ENCODE results near the gene FOXG1.

The FOXG1 gene

DNA sequence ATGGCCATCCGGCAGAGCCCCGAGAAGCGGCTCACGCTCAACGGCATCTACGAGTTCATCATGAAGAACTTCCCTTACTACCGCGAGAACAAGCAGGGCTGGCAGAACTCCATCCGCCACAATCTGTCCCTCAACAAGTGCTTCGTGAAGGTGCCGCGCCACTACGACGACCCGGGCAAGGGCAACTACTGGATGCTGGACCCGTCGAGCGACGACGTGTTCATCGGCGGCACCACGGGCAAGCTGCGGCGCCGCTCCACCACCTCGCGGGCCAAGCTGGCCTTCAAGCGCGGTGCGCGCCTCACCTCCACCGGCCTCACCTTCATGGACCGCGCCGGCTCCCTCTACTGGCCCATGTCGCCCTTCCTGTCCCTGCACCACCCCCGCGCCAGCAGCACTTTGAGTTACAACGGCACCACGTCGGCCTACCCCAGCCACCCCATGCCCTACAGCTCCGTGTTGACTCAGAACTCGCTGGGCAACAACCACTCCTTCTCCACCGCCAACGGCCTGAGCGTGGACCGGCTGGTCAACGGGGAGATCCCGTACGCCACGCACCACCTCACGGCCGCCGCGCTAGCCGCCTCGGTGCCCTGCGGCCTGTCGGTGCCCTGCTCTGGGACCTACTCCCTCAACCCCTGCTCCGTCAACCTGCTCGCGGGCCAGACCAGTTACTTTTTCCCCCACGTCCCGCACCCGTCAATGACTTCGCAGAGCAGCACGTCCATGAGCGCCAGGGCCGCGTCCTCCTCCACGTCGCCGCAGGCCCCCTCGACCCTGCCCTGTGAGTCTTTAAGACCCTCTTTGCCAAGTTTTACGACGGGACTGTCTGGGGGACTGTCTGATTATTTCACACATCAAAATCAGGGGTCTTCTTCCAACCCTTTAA, 1.5 kb downstream of the FOXG1 start:
- Histone ChIP-seq H3K27me3 (replicated peaks; ENCODE audit: control insufficient read depth, insufficient read depth, low read length, poor library complexity, severe bottlenecking) (peaks cover 30% of the 10 kb centered on the region), H3K4me3 (ENCODE audit: insufficient read depth, low read depth, low read length, poor library complexity, severe bottlenecking) (no peak overlapping the region), H3K27ac (ENCODE audit: insufficient read depth, low read length, poor library complexity, severe bottlenecking) (no peak overlapping the region), H3K9me3 (ENCODE audit: control insufficient read depth, low read length) (no peaks in the 10 kb centered on the region), H3K36me3 (ENCODE audit: control insufficient read depth, insufficient read depth, low read length) (no peaks in the 10 kb centered on the region), H3K4me1 (ENCODE audit: control insufficient read depth, insufficient read depth, low read length, poor library complexity, severe bottlenecking) (no peaks in the 10 kb centered on the region)
- DNase-seq, result no peak

- H3K4me3 ChIP-seq (ENCODE audit: insufficient read depth, low read depth, low read length, poor library complexity, severe bottlenecking), result no peak overlapping the region
- H3K27me3 ChIP-seq (replicated peaks; ENCODE audit: control insufficient read depth, insufficient read depth, low read length, poor library complexity, severe bottlenecking), result peaks cover 27% of the 10 kb centered on the region
- H3K36me3 ChIP-seq (ENCODE audit: control insufficient read depth, insufficient read depth, low read length), result no peaks in the 10 kb centered on the region
- no peak for DNase-seq
- H3K27ac ChIP-seq (ENCODE audit: insufficient read depth, low read length, poor library complexity, severe bottlenecking), result no peak overlapping the region
- H3K4me1 ChIP-seq (ENCODE audit: control insufficient read depth, insufficient read depth, low read length, poor library complexity, severe bottlenecking), result no peaks in the 10 kb centered on the region
- no peaks in the 10 kb centered on the region for H3K9me3 ChIP-seq (ENCODE audit: control insufficient read depth, low read length)
Observed at GRCh38 chr14:28769276-28769880, 2.8 kb downstream of the FOXG1 start.

- no peak for DNase-seq
- H3K4me3 ChIP-seq (ENCODE audit: insufficient read depth, low read depth, low read length, poor library complexity, severe bottlenecking), result no peak overlapping the region
- H3K36me3 ChIP-seq (ENCODE audit: control insufficient read depth, insufficient read depth, low read length), result no peaks in the 10 kb centered on the region
- H3K4me1 ChIP-seq (ENCODE audit: control insufficient read depth, insufficient read depth, low read length, poor library complexity, severe bottlenecking), result no peaks in the 10 kb centered on the region
- H3K9me3 ChIP-seq (ENCODE audit: control insufficient read depth, low read length), result no peaks in the 10 kb centered on the region
- H3K27ac ChIP-seq (ENCODE audit: insufficient read depth, low read length, poor library complexity, severe bottlenecking), result no peak overlapping the region
- peaks cover 21% of the 10 kb centered on the region for H3K27me3 ChIP-seq (replicated peaks; ENCODE audit: control insufficient read depth, insufficient read depth, low read length, poor library complexity, severe bottlenecking)
Observed at GRCh38 chr14:28770061-28770460, 3.5 kb downstream of the FOXG1 start.

- DNase-seq, result no peak
- Histone ChIP-seq H3K4me3 (ENCODE audit: insufficient read depth, low read depth, low read length, poor library complexity, severe bottlenecking) (no peak overlapping the region), H3K27ac (ENCODE audit: insufficient read depth, low read length, poor library complexity, severe bottlenecking) (no peak overlapping the region), H3K9me3 (ENCODE audit: control insufficient read depth, low read length) (no peaks in the 10 kb centered on the region), H3K36me3 (ENCODE audit: control insufficient read depth, insufficient read depth, low read length) (no peaks in the 10 kb centered on the region), H3K4me1 (ENCODE audit: control insufficient read depth, insufficient read depth, low read length, poor library complexity, severe bottlenecking) (no peaks in the 10 kb centered on the region), H3K27me3 (replicated peaks; ENCODE audit: control insufficient read depth, insufficient read depth, low read length, poor library complexity, severe bottlenecking) (peaks cover 17% of the 10 kb centered on the region)
Observed at GRCh38 chr14:28770630-28771029, 4.0 kb downstream of the FOXG1 start.

DNA sequence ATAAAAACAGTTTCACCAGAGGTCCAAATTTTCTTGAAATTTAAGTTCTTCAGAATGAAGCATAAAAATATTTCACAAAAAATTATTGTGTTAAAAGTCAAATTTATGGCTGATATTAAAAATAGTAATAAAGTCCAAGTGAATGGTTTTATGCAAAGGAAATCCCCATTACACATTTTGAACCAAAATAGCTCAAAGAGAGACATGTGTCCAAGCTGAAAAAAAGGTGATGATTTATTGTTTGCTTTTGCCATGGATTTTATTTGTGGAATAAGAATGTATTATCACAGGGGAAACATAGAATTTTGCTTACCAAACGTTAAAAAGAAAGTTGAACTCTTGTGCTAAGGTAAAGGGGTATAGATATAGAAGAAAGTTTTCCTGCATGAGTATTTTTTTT, 4.6 kb downstream of the FOXG1 start:
- H3K27me3 ChIP-seq (replicated peaks; ENCODE audit: control insufficient read depth, insufficient read depth, low read length, poor library complexity, severe bottlenecking), result peaks cover 11% of the 10 kb centered on the region
- H3K9me3 ChIP-seq (ENCODE audit: control insufficient read depth, low read length), result no peaks in the 10 kb centered on the region

GRCh38 chr14:28772613-28773012, 6.0 kb downstream of the FOXG1 start:
- H3K4me1 ChIP-seq (ENCODE audit: control insufficient read depth, insufficient read depth, low read length, poor library complexity, severe bottlenecking), result no peaks in the 10 kb centered on the region
- H3K36me3 ChIP-seq (ENCODE audit: control insufficient read depth, insufficient read depth, low read length), result no peaks in the 10 kb centered on the region
- H3K27ac ChIP-seq (ENCODE audit: insufficient read depth, low read length, poor library complexity, severe bottlenecking), result no peak overlapping the region
- H3K4me3 ChIP-seq (ENCODE audit: insufficient read depth, low read depth, low read length, poor library complexity, severe bottlenecking), result no peak overlapping the region
- peaks cover 10% of the 10 kb centered on the region for H3K27me3 ChIP-seq (replicated peaks; ENCODE audit: control insufficient read depth, insufficient read depth, low read length, poor library complexity, severe bottlenecking)
- DNase-seq, result no peak
- no peaks in the 10 kb centered on the region for H3K9me3 ChIP-seq (ENCODE audit: control insufficient read depth, low read length)

More for the DNA sequence above, 4.6 kb downstream of the FOXG1 start:
- H3K27ac ChIP-seq (ENCODE audit: insufficient read depth, low read length, poor library complexity, severe bottlenecking), result no peak overlapping the region
- no peaks in the 10 kb centered on the region for H3K36me3 ChIP-seq (ENCODE audit: control insufficient read depth, insufficient read depth, low read length)
- no peaks in the 10 kb centered on the region for H3K4me1 ChIP-seq (ENCODE audit: control insufficient read depth, insufficient read depth, low read length, poor library complexity, severe bottlenecking)
- no peak overlapping the region for H3K4me3 ChIP-seq (ENCODE audit: insufficient read depth, low read depth, low read length, poor library complexity, severe bottlenecking)
- DNase-seq, result no peak

DNA sequence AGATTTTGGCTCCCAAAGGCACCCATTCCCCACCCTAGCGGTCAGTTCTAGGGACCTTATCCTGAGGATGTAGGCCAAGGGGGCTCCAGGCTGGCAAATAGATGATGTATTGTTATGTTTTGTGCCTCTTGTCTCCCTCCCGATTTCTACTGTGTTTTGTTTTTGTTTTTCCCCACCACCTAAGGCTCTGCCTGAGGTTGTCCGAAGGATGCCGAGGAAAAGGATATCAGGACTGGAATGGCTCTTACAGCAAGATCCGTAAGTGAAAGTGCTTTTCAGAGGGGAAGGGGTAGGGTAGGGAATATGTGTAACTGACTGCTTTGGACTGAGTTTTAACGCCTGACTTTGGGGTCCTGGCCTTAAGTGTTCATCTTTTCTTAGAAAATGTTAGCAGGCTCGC, 6.6 kb downstream of the FOXG1 start:
- H3K36me3 ChIP-seq (ENCODE audit: control insufficient read depth, insufficient read depth, low read length), result no peaks in the 10 kb centered on the region
- peaks cover 5% of the 10 kb centered on the region for H3K27me3 ChIP-seq (replicated peaks; ENCODE audit: control insufficient read depth, insufficient read depth, low read length, poor library complexity, severe bottlenecking)
- H3K27ac ChIP-seq (ENCODE audit: insufficient read depth, low read length, poor library complexity, severe bottlenecking), result no peak overlapping the region
- no peaks in the 10 kb centered on the region for H3K9me3 ChIP-seq (ENCODE audit: control insufficient read depth, low read length)
- no peak for DNase-seq
- H3K4me1 ChIP-seq (ENCODE audit: control insufficient read depth, insufficient read depth, low read length, poor library complexity, severe bottlenecking), result no peaks in the 10 kb centered on the region
- no peak overlapping the region for H3K4me3 ChIP-seq (ENCODE audit: insufficient read depth, low read depth, low read length, poor library complexity, severe bottlenecking)

DNA sequence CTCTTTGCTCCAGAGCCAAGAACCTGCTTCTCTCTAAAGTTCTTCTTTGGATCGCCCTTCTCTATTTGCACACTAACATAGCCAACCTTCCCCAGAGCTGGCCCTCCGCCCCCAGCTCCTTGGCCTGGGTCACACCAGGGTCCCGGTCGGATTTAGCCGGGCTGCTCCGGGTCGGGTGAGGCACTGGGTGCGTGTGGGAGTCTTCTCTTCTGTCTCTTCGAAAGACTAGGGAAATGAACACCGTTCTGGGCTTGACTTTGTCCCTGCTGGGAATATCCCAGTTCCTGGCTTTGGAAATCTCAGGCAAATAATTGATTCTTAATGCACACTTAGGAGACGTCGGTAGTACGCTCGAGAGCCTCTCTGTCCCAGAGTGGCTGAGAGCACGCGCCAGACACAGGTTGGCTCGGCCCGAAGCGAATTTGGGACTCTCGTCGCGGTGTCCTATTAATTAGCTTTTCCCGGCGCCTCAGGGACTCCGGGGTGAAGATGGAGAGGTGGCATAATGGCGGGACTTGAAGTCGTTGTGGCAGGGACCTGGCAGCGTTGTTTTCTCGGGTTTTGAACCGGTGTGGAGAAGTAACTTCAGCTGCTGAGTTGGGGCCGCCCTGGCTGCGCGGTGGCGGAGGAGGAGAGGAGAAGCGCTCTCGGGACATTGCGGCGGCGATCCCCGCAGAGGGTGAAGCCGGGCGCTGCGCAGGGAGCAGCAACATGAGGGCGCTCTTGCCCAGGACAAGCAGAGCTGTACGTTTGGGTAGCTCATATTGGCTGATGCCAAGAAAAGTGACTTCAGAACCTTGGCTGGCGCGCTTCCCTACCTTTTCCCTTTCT, 7.5 kb downstream of the FOXG1 start:
- Histone ChIP-seq H3K4me3 (ENCODE audit: insufficient read depth, low read depth, low read length, poor library complexity, severe bottlenecking) (no peak overlapping the region), H3K4me1 (ENCODE audit: control insufficient read depth, insufficient read depth, low read length, poor library complexity, severe bottlenecking) (no peaks in the 10 kb centered on the region), H3K27me3 (replicated peaks; ENCODE audit: control insufficient read depth, insufficient read depth, low read length, poor library complexity, severe bottlenecking) (no peaks in the 10 kb centered on the region), H3K9me3 (ENCODE audit: control insufficient read depth, low read length) (no peaks in the 10 kb centered on the region), H3K36me3 (ENCODE audit: control insufficient read depth, insufficient read depth, low read length) (no peaks in the 10 kb centered on the region), H3K27ac (ENCODE audit: insufficient read depth, low read length, poor library complexity, severe bottlenecking) (no peak overlapping the region)
- DNase-seq, result no peak

- Histone ChIP-seq H3K4me1 (ENCODE audit: control insufficient read depth, insufficient read depth, low read length, poor library complexity, severe bottlenecking) (no peaks in the 10 kb centered on the region), H3K36me3 (ENCODE audit: control insufficient read depth, insufficient read depth, low read length) (no peaks in the 10 kb centered on the region), H3K4me3 (ENCODE audit: insufficient read depth, low read depth, low read length, poor library complexity, severe bottlenecking) (no peak overlapping the region), H3K27ac (ENCODE audit: insufficient read depth, low read length, poor library complexity, severe bottlenecking) (no peak overlapping the region), H3K9me3 (ENCODE audit: control insufficient read depth, low read length) (no peaks in the 10 kb centered on the region), H3K27me3 (replicated peaks; ENCODE audit: control insufficient read depth, insufficient read depth, low read length, poor library complexity, severe bottlenecking) (no peaks in the 10 kb centered on the region)
- no peak for DNase-seq
Observed at GRCh38 chr14:28774764-28775735, 8.5 kb downstream of the FOXG1 start.

Measured in effector memory CD4-positive, alpha-beta T cell (primary cell).